GM23248 (cell line): ENCODE data around the gene CDHR3.

Experiments used
- EZH2 ChIP-seq: fragments of 200-600 bp; sonication (generic); IDR thresholded peaks from 2 replicates; pipeline ENCODE4 v1.6.1; 2018; ENCODE audit warnings: antibody characterized with exemption, mild to moderate bottlenecking; ENCODE audit not compliant: insufficient read depth, poor library complexity, severe bottlenecking
- EZH2phosphoT487 ChIP-seq: fragments of 200-600 bp; sonication (generic); IDR thresholded peaks from 2 replicates; pipeline ENCODE4 v1.6.1; 2018; ENCODE audit warnings: antibody characterized with exemption, moderate library complexity, mild to moderate bottlenecking, low read depth; ENCODE audit not compliant: insufficient read depth

DNA sequence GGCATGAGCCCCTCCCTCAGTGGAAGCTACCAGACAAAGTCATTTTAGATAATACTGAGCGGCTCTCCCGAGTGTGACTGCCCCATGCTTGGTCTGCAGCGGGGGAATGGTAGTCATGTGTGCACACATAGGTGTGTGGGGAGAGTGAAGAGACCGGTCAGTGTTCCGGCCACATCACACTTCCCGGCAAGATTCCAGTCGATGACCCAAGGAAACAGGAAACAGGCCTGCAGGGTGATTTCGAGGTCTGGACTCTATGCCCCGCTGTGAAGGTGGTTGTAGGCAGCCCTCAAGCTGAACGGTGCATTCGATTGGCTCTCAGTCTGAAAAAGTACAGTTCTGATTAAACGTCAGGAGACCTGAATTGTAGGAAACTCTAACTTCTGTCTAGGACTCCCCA is 75.9 kb downstream of the CDHR3 start:
- TF ChIP-seq EZH2 (no peak), EZH2phosphoT487 (no peak)
